Kidney (tissue), 14 donors: ENCODE results near the gene CYP19A1. TPM values are rescaled to one million over a fixed set of nuclear protein-coding genes. Genes with fewer than 3 reads are reported as not detected.

Experiments used
- DNase-seq, 5 donors: peaks; one replicate each; pipeline ENCODE4 v3.0.0-alpha.2; 2013 to 2020
- FAIRE-seq: peaks from 2 replicates; lab custom pipeline; 2012; peaks lifted over from hg19 to GRCh38; lab: Jason Lieb, UNC
- H3K27ac ChIP-seq, 2 donors: one replicate each; pipeline ENCODE4 v1.7.0; 2013; ENCODE audit warnings: low read depth in 2 of 2, low read length in 2 of 2, inconsistent platforms in 1 of 2
- H3K27me3 ChIP-seq: one replicate; pipeline ENCODE4 v1.7.1; 2013; ENCODE audit warnings: low read length, inconsistent platforms; ENCODE audit not compliant: control insufficient read depth, insufficient read depth
- H3K36me3 ChIP-seq, 3 donors: one replicate each; pipeline versions ENCODE4 v1.7.0 to v1.7.1; 2013; ENCODE audit warnings: low read length in 3 of 3, control low read depth in 1 of 3, inconsistent platforms in 1 of 3; ENCODE audit not compliant: insufficient read depth in 3 of 3, control insufficient read depth in 2 of 3
- H3K4me1 ChIP-seq, 3 donors: one replicate each; pipeline versions ENCODE4 v1.7.0 to v1.7.1; 2013; ENCODE audit warnings: low read length in 3 of 3, inconsistent platforms in 1 of 3, low read depth in 1 of 3; ENCODE audit not compliant: control insufficient read depth in 2 of 3, insufficient read depth in 2 of 3
- H3K4me3 ChIP-seq, 3 donors: one replicate each; pipeline versions ENCODE4 v1.7.0 to v1.8.1; 2013; ENCODE audit warnings: low read length in 3 of 3, control low read depth in 1 of 3, inconsistent platforms in 1 of 3
- H3K9ac ChIP-seq, 3 donors: one replicate each; pipeline versions ENCODE4 v1.7.0 to v1.7.1; 2013; ENCODE audit warnings: low read length in 3 of 3, control low read depth in 1 of 3, inconsistent platforms in 1 of 3
- H3K9me3 ChIP-seq, 3 donors: one replicate each; pipeline versions ENCODE4 v1.7.0 to v1.7.1; 2013; ENCODE audit warnings: low read length in 3 of 3, control low read depth in 1 of 3, inconsistent platforms in 1 of 3; ENCODE audit not compliant: control insufficient read depth in 2 of 3, insufficient read depth in 1 of 3
- CTCF ChIP-seq: IDR thresholded peaks from 3 replicates; pipeline ENCODE4 v1.5.1; 2012; ENCODE audit warnings: mild to moderate bottlenecking, moderate library complexity, borderline replicate concordance; ENCODE audit not compliant: insufficient read depth; ENCODE audit errors: extremely low read depth
- intact Hi-C: fragments of 100-400 bp; cut with DNase I; formaldehyde crosslinking; loops from one replicate; pipeline ENCODE4 v1.11.1; 2022
- polyA plus RNA-seq: library from polyadenylated mRNA; stranded (reverse); fragments of 350-450 nt; fragmentation: Illumina TruSeq; extraction: RNeasy Lipid Tissue Mini Kit (QIAGEN cat#74804); gene quantifications from one replicate; pipeline ENCODE4 v1.2.3, GENCODE V29; 2014; ENCODE audit warnings: low read depth, low replicate concordance; ENCODE audit not compliant: insufficient read depth
- total RNA-seq: library from RNA; stranded (reverse); fragmentation: NEBNext Ultra II Directional; extraction: Animal tissue kit (Norgen Biotek cat#: 25700); gene quantifications from one replicate; pipeline ENCODE4 v1.2.1, GENCODE V29; 2021
- donor health status: control.
- donor health status: control.
- donor health status: control.
- donor health status: control.
- donor health status: control.
- donor health status: DM: yes; HTN: yes; CAD: no.
- donor health status: Normal renal cell carcinoma (clear cell type).

CYP19A1 gene
- total and polyA plus RNA-seq, 2 donors from 2014 or later, result 0.50 TPM; not detected in 1

- DNase-seq, result no peak
- no peak for TF ChIP-seq CTCF
- FAIRE-seq, result no peak
- H3K27ac ChIP-seq, result no peak overlapping the region
- H3K27me3 ChIP-seq, result no peaks in the 10 kb centered on the region
- H3K4me3 ChIP-seq, result no peak overlapping the region
- no peaks in the 10 kb centered on the region for H3K36me3 ChIP-seq
- no peak overlapping the region for H3K9ac ChIP-seq
- H3K4me1 ChIP-seq, result no peaks in the 10 kb centered on the region
- H3K9me3 ChIP-seq, result no peaks in the 10 kb centered on the region
- intact Hi-C loops, result no loop called here
These were observed 114.6 kb downstream of the CYP19A1 start for GRCh38 chr15:51223771-51224229.

DNA sequence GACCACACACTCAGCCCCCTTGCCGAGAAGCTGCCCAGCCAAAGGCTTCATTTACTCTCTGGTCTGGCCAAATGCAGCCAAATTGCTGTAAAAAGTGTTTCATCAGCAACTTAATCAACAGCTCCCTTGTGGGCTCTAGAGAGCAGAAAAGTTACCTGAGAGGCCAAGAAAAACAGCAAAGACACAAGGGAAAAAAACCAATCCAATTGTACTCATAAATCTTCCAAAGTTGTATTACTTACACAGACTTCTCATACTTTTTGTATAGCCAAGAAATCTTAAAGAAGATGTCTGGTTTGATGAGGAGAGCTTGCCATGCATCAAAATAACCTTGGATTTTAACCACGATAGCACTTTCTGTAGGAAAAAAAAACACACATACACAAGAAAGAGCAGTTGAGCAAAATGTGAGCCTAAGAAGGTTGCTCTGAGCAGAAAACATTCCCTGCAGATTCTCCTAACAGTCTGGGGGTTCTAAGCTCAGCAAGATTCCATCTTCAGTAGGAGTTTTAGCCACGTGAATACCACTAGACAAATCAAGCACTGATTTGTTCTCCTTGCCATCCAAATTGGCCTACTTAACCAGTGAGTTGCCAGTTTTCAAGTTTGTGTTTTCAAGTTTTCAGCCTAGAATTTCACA, 120.0 kb downstream of the CYP19A1 start:
- intact Hi-C loops, result no loop called here

GRCh38 chr15:51212909-51213308, 125.5 kb downstream of the CYP19A1 start:
- FAIRE-seq, result no peak
- no peaks in the 10 kb centered on the region for H3K27me3 ChIP-seq
- intact Hi-C loops, result no loop called here
- H3K4me3 ChIP-seq, result no peak overlapping the region
- no peak for DNase-seq
- H3K36me3 ChIP-seq, result no peaks in the 10 kb centered on the region
- TF ChIP-seq CTCF, result no peak
- no peak overlapping the region for H3K9ac ChIP-seq
- no peaks in the 10 kb centered on the region for H3K4me1 ChIP-seq
- H3K27ac ChIP-seq, result no peak overlapping the region
- no peaks in the 10 kb centered on the region for H3K9me3 ChIP-seq

More for the DNA sequence above, 120.0 kb downstream of the CYP19A1 start:
- Histone ChIP-seq H3K4me1 (no peaks in the 10 kb centered on the region), H3K27ac (no peak overlapping the region), H3K4me3 (no peak overlapping the region), H3K9me3 (no peaks in the 10 kb centered on the region), H3K36me3 (no peaks in the 10 kb centered on the region), H3K9ac (no peak overlapping the region), H3K27me3 (no peaks in the 10 kb centered on the region)
- TF ChIP-seq CTCF, result no peak
- FAIRE-seq (no peak), DNase-seq (peak in 2 of 5 donors; percentile 12 to 15)
